Upper lobe of right lung (tissue), 1 donor: Measurements from ENCODE around the gene DOCK10. TPM values are rescaled to one million over a fixed set of nuclear protein-coding genes. Genes with fewer than 3 reads are reported as not detected.

Experiments used
- ATAC-seq: fragments of 200-7000 bp; cut with Tn5 transposase; one replicate; pipeline ENCODE4 v1.9.1; 2020; ENCODE audit warnings: mild to moderate bottlenecking, moderate library complexity
- DNase-seq: peaks from one replicate; pipeline ENCODE4 v3.0.0-alpha.2; 2020
- H3K27ac ChIP-seq: fragments of 200-600 bp; one replicate; pipeline ENCODE4 v1.8.0; 2022
- H3K27me3 ChIP-seq: fragments of 200-600 bp; one replicate; pipeline ENCODE4 v1.8.0; 2022; ENCODE audit warnings: mild to moderate bottlenecking
- H3K36me3 ChIP-seq: fragments of 200-600 bp; one replicate; pipeline ENCODE4 v1.8.0; 2022
- H3K4me1 ChIP-seq: fragments of 200-600 bp; one replicate; pipeline ENCODE4 v1.8.0; 2022
- H3K4me3 ChIP-seq: fragments of 200-600 bp; one replicate; pipeline ENCODE4 v1.8.0; 2022; ENCODE audit warnings: mild to moderate bottlenecking
- H3K9me3 ChIP-seq: fragments of 200-600 bp; one replicate; pipeline ENCODE4 v1.8.0; 2022
- CTCF ChIP-seq: fragments of 200-600 bp; IDR thresholded peaks from one replicate; pipeline ENCODE4 v1.8.0; 2022; ENCODE audit warnings: antibody characterized with exemption
- intact Hi-C: fragments of 100-400 bp; cut with DNase I; formaldehyde crosslinking; loops from one replicate; pipeline ENCODE4 v1.11.0; 2022
- long read RNA-seq: library from polyadenylated mRNA; unstranded; transcript quantifications from one replicate; pipeline ENCODE4 v2.0.0, GENCODE V29; 2021
- total RNA-seq: library from RNA; stranded (reverse); fragmentation: NEBNext Ultra II Directional; extraction: Animal tissue kit (Norgen Biotek cat#: 25700); gene quantifications from one replicate; pipeline ENCODE4 v1.2.1, GENCODE V29; 2021
- donor health status: DM: no; HTN: yes; CAD: no; lungs with severe emphysema.

The DOCK10 gene
- 35.8 TPM for total RNA-seq
- long read RNA-seq, full-length matches to known transcripts, result 2 of 12 reads
- long read RNA-seq, partial matches to known transcripts, result 6 of 12 reads
- long read RNA-seq, other reads (novel, unspliced or antisense), result 4 of 12 reads

DNA sequence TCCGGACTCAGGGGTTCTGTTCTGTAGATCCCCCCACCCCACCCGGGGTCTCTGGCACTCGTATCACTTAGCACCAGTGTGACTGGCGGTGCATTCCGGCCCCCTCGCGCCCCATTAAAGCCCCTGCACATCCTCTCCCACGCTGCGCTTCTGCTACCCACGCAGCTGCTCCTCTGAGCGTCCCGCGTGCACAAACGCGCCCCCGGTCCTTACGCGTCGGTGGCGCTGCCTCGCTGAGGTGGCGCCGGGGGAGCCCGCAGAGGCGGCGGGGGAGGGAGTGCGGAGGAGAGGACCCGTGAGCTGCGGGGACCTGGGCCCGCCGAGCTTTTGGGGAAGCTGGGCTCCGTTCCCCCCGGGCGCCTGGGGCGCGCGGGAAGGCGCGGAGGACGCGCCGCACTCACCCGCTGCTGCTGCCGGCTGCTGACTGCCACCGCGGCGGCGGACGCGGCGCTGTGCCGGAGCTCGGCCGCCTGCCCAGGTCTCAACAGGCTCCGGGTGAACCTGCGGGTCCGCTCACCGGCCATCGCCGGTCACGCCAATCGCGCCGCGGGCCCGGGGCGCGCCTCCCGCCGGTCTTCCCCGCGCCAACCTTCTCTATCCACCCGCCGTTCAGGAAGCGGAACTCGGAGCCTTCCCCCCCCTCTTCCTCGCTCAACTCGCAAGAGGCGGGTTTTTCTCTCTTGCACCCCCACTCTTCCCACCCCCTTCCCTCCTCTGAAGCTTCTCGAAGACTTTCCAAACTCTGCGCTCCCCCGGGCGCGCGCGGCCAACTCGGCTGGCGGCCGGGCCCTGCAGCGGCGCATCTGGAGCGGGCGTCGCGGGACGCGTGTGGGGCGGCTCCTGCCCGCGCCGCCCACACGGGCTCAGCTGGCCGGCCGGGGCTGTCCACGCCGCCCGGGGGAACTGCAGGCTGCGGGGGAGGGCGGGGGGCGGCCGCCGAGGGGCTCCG is at the start of gene DOCK10:
TSS of gene DOCK10 (minus strand) at position 618 of the 949 bp plus-strand sequence. CDS start at position 524, 94 bp downstream.
- H3K27ac ChIP-seq, result peak within 1 kb of the TSS; percentile 58
- H3K4me1 ChIP-seq, result peaks cover 3% of the 10 kb centered on the region
- peaks cover 14% of the 10 kb centered on the region for H3K27me3 ChIP-seq
- no peaks in the 10 kb centered on the region for H3K9me3 ChIP-seq
- no peak for TF ChIP-seq CTCF
- intact Hi-C loops, result no loop called here
- peak; percentile 71 for DNase-seq
- peak within 1 kb of the TSS; percentile 57 for H3K4me3 ChIP-seq
- peak; percentile 73 for ATAC-seq
- H3K36me3 ChIP-seq, result no peaks in the 10 kb centered on the region

- H3K4me3 ChIP-seq, result no peak overlapping the region
- no peaks in the 10 kb centered on the region for H3K27me3 ChIP-seq
- intact Hi-C loops, result no loop called here
- ATAC-seq (no peak), DNase-seq (no peak)
- no peak for TF ChIP-seq CTCF
- no peaks in the 10 kb centered on the region for H3K9me3 ChIP-seq
- H3K27ac ChIP-seq, result no peak overlapping the region
- H3K36me3 ChIP-seq, result no peaks in the 10 kb centered on the region
- H3K4me1 ChIP-seq, result no peaks in the 10 kb centered on the region
These were observed 49.1 kb upstream of the DOCK10 start for GRCh38 chr2:225091336-225091735.

DNA sequence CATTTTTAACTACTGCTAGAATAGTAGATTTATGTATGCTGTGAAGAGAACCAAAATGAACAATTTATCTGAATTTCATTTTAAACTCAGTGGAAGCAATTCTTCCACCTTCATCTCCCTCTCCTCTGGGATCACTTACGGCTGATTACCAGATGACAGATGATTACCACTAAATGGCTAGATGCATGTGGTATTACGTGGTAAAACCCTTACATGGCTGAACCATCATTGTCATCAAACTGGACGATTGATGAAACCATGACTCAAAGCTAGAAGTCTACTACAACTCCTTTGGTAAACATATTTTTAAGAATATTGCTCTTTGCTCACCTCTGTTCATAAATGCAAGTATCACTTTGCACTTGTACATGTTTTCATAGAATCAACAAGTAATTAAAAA is 48.5 kb upstream of the DOCK10 start:
- no peak overlapping the region for H3K27ac ChIP-seq
- H3K9me3 ChIP-seq, result no peaks in the 10 kb centered on the region
- H3K27me3 ChIP-seq, result no peaks in the 10 kb centered on the region
- TF ChIP-seq CTCF, result no peak
- no peaks in the 10 kb centered on the region for H3K4me1 ChIP-seq
- H3K4me3 ChIP-seq, result no peak overlapping the region
- DNase-seq (no peak), ATAC-seq (no peak)
- intact Hi-C loops, result no loop called here
- no peaks in the 10 kb centered on the region for H3K36me3 ChIP-seq

- H3K9me3 ChIP-seq, result no peaks in the 10 kb centered on the region
- H3K27me3 ChIP-seq, result no peaks in the 10 kb centered on the region
- no peak for DNase-seq
- no peaks in the 10 kb centered on the region for H3K36me3 ChIP-seq
- ATAC-seq, result no peak
- H3K4me3 ChIP-seq, result no peak overlapping the region
- TF ChIP-seq CTCF, result no peak
- no peaks in the 10 kb centered on the region for H3K4me1 ChIP-seq
- intact Hi-C loops, result no loop called here
- H3K27ac ChIP-seq, result no peak overlapping the region
These were observed 44.6 kb upstream of the DOCK10 start for GRCh38 chr2:225086915-225087314.

GRCh38 chr2:225086439-225086838 is 44.2 kb upstream of the DOCK10 start:
- TF ChIP-seq CTCF, result no peak
- H3K27me3 ChIP-seq, result no peaks in the 10 kb centered on the region
- intact Hi-C loops, result no loop called here
- DNase-seq, result no peak
- H3K4me1 ChIP-seq, result no peaks in the 10 kb centered on the region
- no peak overlapping the region for H3K27ac ChIP-seq
- no peak overlapping the region for H3K4me3 ChIP-seq
- ATAC-seq, result no peak
- no peaks in the 10 kb centered on the region for H3K36me3 ChIP-seq
- H3K9me3 ChIP-seq, result no peaks in the 10 kb centered on the region
